SK-N-SH (cell line): Measurements from ENCODE around the gene HS3ST4. TPM values are rescaled to one million over a fixed set of nuclear protein-coding genes. Genes with fewer than 3 reads are reported as not detected.

Experiments used
- CTCF ChIA-PET: fragments of 300-600, 350-600 bp; formaldehyde crosslinking; extraction: SDS; loops from one replicate; lab custom pipeline; 2021; lab: Yijun Ruan, JAX
- POLR2A ChIA-PET: fragments of 350-600 bp; sonication (Branson Sonifier 250); formaldehyde crosslinking; extraction: SDS; loops from one replicate; lab custom pipeline; 2020; ENCODE audit warnings: antibody characterized with exemption, inconsistent platforms; lab: Yijun Ruan, JAX
- DNase-seq: peaks from one replicate; pipeline ENCODE4 v3.0.0; 2012
- H2AFZ ChIP-seq: fragments of 200-600 bp; sonication (generic); 2 replicates; pipeline ENCODE4 v1.8.1; 2016; ENCODE audit warnings: antibody characterized with exemption, mild to moderate bottlenecking, low read depth
- H3F3A ChIP-seq: fragments of 200-600 bp; sonication (generic); replicated peaks from 2 replicates; pipeline ENCODE3; 2016; ENCODE audit warnings: antibody characterized with exemption, mild to moderate bottlenecking; ENCODE audit not compliant: insufficient read depth
- H3K27ac ChIP-seq, 2 experiments: fragments of 200-500 bp in 1 of 2; fragments of 200-600 bp in 1 of 2; sonication (Bioruptor generic) in 1 of 2; sonication (generic), shearing (Covaris generic) in 1 of 2; 2 replicates each; pipeline versions ENCODE4 v1.5.1 to v1.6.1; 2014 to 2016; ENCODE audit warnings: low read depth in 2 of 2, inconsistent platforms in 1 of 2, low read length in 1 of 2, mild to moderate bottlenecking in 1 of 2, mixed read lengths in 1 of 2
- H3K27me3 ChIP-seq: fragments of 200-600 bp; sonication (generic), shearing (Covaris generic); 2 replicates; pipeline ENCODE4 v1.6.1; 2016; ENCODE audit warnings: mixed run types; ENCODE audit not compliant: insufficient read depth
- H3K36me3 ChIP-seq, 2 experiments: fragments of 200-500 bp in 1 of 2; fragments of 200-600 bp in 1 of 2; sonication (Bioruptor generic) in 1 of 2; sonication (generic) in 1 of 2; replicated peaks in 1 of 2; 2 replicates each; pipeline versions ENCODE3 to v1.5.1; 2014 to 2016; ENCODE audit warnings: low read length in 1 of 2, mild to moderate bottlenecking in 1 of 2; ENCODE audit not compliant: insufficient read depth in 2 of 2, control insufficient read depth in 1 of 2
- H3K4me1 ChIP-seq, 2 experiments: fragments of 200-500 bp in 1 of 2; fragments of 200-600 bp in 1 of 2; sonication (Bioruptor generic) in 1 of 2; sonication (generic), shearing (Covaris generic) in 1 of 2; 2 replicates each; pipeline versions ENCODE4 v1.5.1 to v1.6.1; 2014 to 2016; ENCODE audit warnings: low read depth in 1 of 2, low read length in 1 of 2, mixed run types in 1 of 2; ENCODE audit not compliant: insufficient read depth in 2 of 2, control insufficient read depth in 1 of 2
- H3K4me2 ChIP-seq: fragments of 200-600 bp; sonication (generic), shearing (Covaris generic); 2 replicates; pipeline ENCODE4 v1.6.1; 2017; ENCODE audit warnings: mixed run types
- H3K4me3 ChIP-seq, 2 experiments: fragments of 200-500 bp in 1 of 2; fragments of 200-600 bp in 1 of 2; sonication (Bioruptor generic) in 1 of 2; sonication (generic), shearing (Covaris generic) in 1 of 2; 2 replicates each; pipeline versions ENCODE4 v1.5.1 to v1.8.1; 2014 to 2016; ENCODE audit warnings: low read depth in 2 of 2, inconsistent platforms in 1 of 2, low read length in 1 of 2, mild to moderate bottlenecking in 1 of 2, mixed read lengths in 1 of 2, moderate library complexity in 1 of 2
- H3K79me2 ChIP-seq: fragments of 200-600 bp; sonication (generic); 2 replicates; pipeline ENCODE4 v1.8.1; 2017; ENCODE audit warnings: mild to moderate bottlenecking; ENCODE audit not compliant: insufficient read depth
- H3K9ac ChIP-seq: fragments of 200-600 bp; sonication (generic); 2 replicates; pipeline ENCODE4 v1.6.1; 2017; ENCODE audit warnings: mixed run types
- H3K9me2 ChIP-seq: fragments of 200-600 bp; sonication (generic); 2 replicates; pipeline ENCODE4 v1.6.1; 2017; ENCODE audit warnings: mixed run types
- H3K9me3 ChIP-seq: fragments of 200-600 bp; sonication (generic); 2 replicates; pipeline ENCODE4 v1.6.1; 2017; ENCODE audit warnings: mixed run types, mild to moderate bottlenecking, moderate library complexity
- H4K20me1 ChIP-seq: fragments of 200-600 bp; sonication (generic); 2 replicates; pipeline ENCODE4 v1.6.1; 2017; ENCODE audit warnings: mild to moderate bottlenecking, mixed run types; ENCODE audit not compliant: insufficient read depth
- ELF1 ChIP-seq: IDR thresholded peaks from 2 replicates; pipeline ENCODE4 v1.4.0; 2012
- EZH2phosphoT487 ChIP-seq: fragments of 200-600 bp; sonication (generic); IDR thresholded peaks from 2 replicates; pipeline ENCODE4 v1.6.1; 2017; ENCODE audit warnings: low read depth, mixed run types, mild to moderate bottlenecking, antibody characterized with exemption, moderate library complexity, borderline replicate concordance
- FOXJ3 ChIP-seq: sonication (generic); formaldehyde crosslinking; IDR thresholded peaks from 2 replicates; pipeline ENCODE4 v1.5.1; 2020; ENCODE audit warnings: mild to moderate bottlenecking, missing genetic modification reagents
- GATA2 ChIP-seq: sonication (generic); formaldehyde crosslinking; IDR thresholded peaks from 2 replicates; pipeline ENCODE4 v1.5.0; 2020; ENCODE audit warnings: mild to moderate bottlenecking, missing genetic modification reagents
- IRF3 ChIP-seq: fragments of 150-350 bp; IDR thresholded peaks from 2 replicates; pipeline ENCODE4 v1.6.1; 2016; ENCODE audit warnings: mild to moderate bottlenecking, low read depth, low read length
- JUND ChIP-seq: IDR thresholded peaks from 2 replicates; pipeline ENCODE4 v1.4.0; 2012
- MXI1 ChIP-seq: IDR thresholded peaks from 2 replicates; pipeline ENCODE4 v1.6.1; 2012; ENCODE audit warnings: mild to moderate bottlenecking, low read depth, low read length, improper control_type of control experiment
- RAD21 ChIP-seq: IDR thresholded peaks from 2 replicates; pipeline ENCODE4 v1.6.1; 2012; ENCODE audit warnings: mild to moderate bottlenecking, low read length
- RCOR1 ChIP-seq: fragments of 150-350 bp; IDR thresholded peaks from 2 replicates; pipeline ENCODE4 v1.6.1; 2017; ENCODE audit warnings: antibody characterized with exemption, low read length
- REST ChIP-seq: IDR thresholded peaks from 2 replicates; pipeline ENCODE4 v1.6.1; 2012; ENCODE audit warnings: mild to moderate bottlenecking, low read depth, low read length, moderate library complexity
- SIN3A ChIP-seq: IDR thresholded peaks from 2 replicates; pipeline ENCODE4 v1.6.1; 2012; ENCODE audit warnings: low read depth, mild to moderate bottlenecking, low read length, moderate library complexity, borderline replicate concordance
- SMC3 ChIP-seq: IDR thresholded peaks from 2 replicates; pipeline ENCODE4 v1.6.1; 2012; ENCODE audit warnings: low read depth, low read length, improper control_type of control experiment
- TCF12 ChIP-seq: IDR thresholded peaks from 2 replicates; pipeline ENCODE4 v1.4.0; 2012
- TEAD4 ChIP-seq: IDR thresholded peaks from 2 replicates; pipeline ENCODE4 v1.4.0; 2012; ENCODE audit warnings: mild to moderate bottlenecking, borderline replicate concordance; ENCODE audit not compliant: insufficient read depth
- USF2 ChIP-seq: fragments of 150-350 bp; IDR thresholded peaks from 2 replicates; pipeline ENCODE4 v1.6.1; 2017; ENCODE audit warnings: antibody characterized with exemption, low read length, low read depth, borderline replicate concordance
- YY1 ChIP-seq: IDR thresholded peaks from 2 replicates; pipeline ENCODE4 v1.4.0; 2012; ENCODE audit warnings: low read depth, mild to moderate bottlenecking
- ZBTB33 ChIP-seq: IDR thresholded peaks from 2 replicates; pipeline ENCODE4 v1.4.0; 2012; ENCODE audit warnings: low read depth, borderline replicate concordance
- WGBS: methylation state at CpG from one replicate; pipeline ENCODE4 v1.1.6; 2017; ENCODE audit warnings: low lambda C conversion rate; 5-methylcytosine and 5-hydroxymethylcytosine counted together
- polyA plus RNA-seq, 3 experiments: library from polyadenylated mRNA; depleted of rRNA; stranded (reverse); fragments of >200 nt; gene quantifications; 2 replicates each; pipeline ENCODE4 v1.2.3, GENCODE V29; 2012

The HS3ST4 gene
- polyA plus RNA-seq, 1 of the 3 experiments (the other 2 are of a cell fraction), result not detected

GRCh38 chr16:25988084-25988483 lies 296.3 kb downstream of the HS3ST4 start (continued):
- no peak for TF ChIP-seq REST

- Histone ChIP-seq H3K27me3 (no peaks in the 10 kb centered on the region), H3K27ac (no peak overlapping the region), H3K9me2 (no peaks in the 10 kb centered on the region), H4K20me1 (no peaks in the 10 kb centered on the region), H3K9ac (no peak overlapping the region), H3K79me2 (no peaks in the 10 kb centered on the region), H3K4me3 (no peak overlapping the region), H3K36me3 (no peaks in the 10 kb centered on the region), H3F3A (no peaks in the 10 kb centered on the region), H3K4me2 (no peak overlapping the region), H3K4me1 (no peaks in the 10 kb centered on the region), H2AFZ (no peak overlapping the region), H3K9me3 (no peaks in the 10 kb centered on the region)
- no peak for DNase-seq
- POLR2A ChIA-PET, result no interaction called here
- WGBS, result 26% methylated on average over 7 of the region's 7 CpGs
- TF ChIP-seq RCOR1 (no peak), JUND (no peak), USF2 (no peak), SIN3A (no peak)
- CTCF ChIA-PET, result no interaction called here
Measured at GRCh38 chr16:25988882-25989281, 297.1 kb downstream of the HS3ST4 start.

GRCh38 chr16:25996052-25996451 lies 304.3 kb downstream of the HS3ST4 start:
- H4K20me1 ChIP-seq, result no peaks in the 10 kb centered on the region
- H3F3A ChIP-seq, result no peaks in the 10 kb centered on the region
- no peak overlapping the region for H2AFZ ChIP-seq
- no peak overlapping the region for H3K9ac ChIP-seq
- no peak overlapping the region for H3K4me3 ChIP-seq
- no peak overlapping the region for H3K4me2 ChIP-seq
- POLR2A ChIA-PET, result no interaction called here
- H3K36me3 ChIP-seq, result no peaks in the 10 kb centered on the region
- WGBS, result 17% methylated on average over 2 of the region's 2 CpGs
- no peaks in the 10 kb centered on the region for H3K9me2 ChIP-seq
- CTCF ChIA-PET, result no interaction called here
- H3K27ac ChIP-seq, result no peak overlapping the region
- H3K9me3 ChIP-seq, result no peaks in the 10 kb centered on the region
- DNase-seq, result no peak
- no peaks in the 10 kb centered on the region for H3K4me1 ChIP-seq
- H3K27me3 ChIP-seq, result no peaks in the 10 kb centered on the region
- no peaks in the 10 kb centered on the region for H3K79me2 ChIP-seq
- TF ChIP-seq SIN3A, result no peak
- no peak for TF ChIP-seq IRF3
- no peak for TF ChIP-seq TCF12
- TF ChIP-seq ZBTB33, result no peak
- no peak for TF ChIP-seq TEAD4
- no peak for TF ChIP-seq USF2
- no peak for TF ChIP-seq MXI1
- TF ChIP-seq ELF1, result no peak
- TF ChIP-seq YY1, result no peak
- TF ChIP-seq EZH2phosphoT487, result no peak
- no peak for TF ChIP-seq FOXJ3 (CRISPR knock-in tag)
- no peak for TF ChIP-seq GATA2 (CRISPR knock-in tag)
- TF ChIP-seq RAD21, result no peak
- no peak for TF ChIP-seq SMC3
